ENCODE results near the gene BEND3. TPM values are rescaled to one million over a fixed set of nuclear protein-coding genes. Genes with fewer than 3 reads are reported as not detected.

The BEND3 gene
- total and polyA plus RNA-seq, 8 donors, result 0.58 to 10.4 (median 2.5) TPM

- Histone ChIP-seq H3K27ac (no peak overlapping the region), H3K27me3 (no peaks in the 10 kb centered on the region), H3K9me3 (no peaks in the 10 kb centered on the region), H3K4me3 (no peak overlapping the region), H3K36me3 (peaks cover 0 to 15% (median 7%) of the 10 kb centered on the region in 4 donors), H3K4me1 (peaks cover 14 to 38% (median 22%) of the 10 kb centered on the region in 4 donors)
- WGBS, 5 donors, result 77 to 96% (median 87%) methylated on average over 1 of the region's 1 CpG
- TF ChIP-seq POLR2AphosphoS5 (IDR thresholded peaks at IDR 0.05) (no peak), POLR2A (IDR thresholded peaks at IDR 0.05) (no peak), CTCF (IDR thresholded peaks at IDR 0.05) (no peak), EP300 (IDR thresholded peaks at IDR 0.05) (no peak)
- intact Hi-C loops (cut with DNase I; ENCODE audit: low total_unique reads), result loop anchor here (10.0 kb wide), 1 partner anchor 72 kb away; no protein-coding TSS in a partner anchor
- no peak for DNase-seq
Observed at GRCh38 chr6:107033126-107033525, 82.2 kb downstream of the BEND3 start.

- peaks cover 0 to 15% (median 7%) of the 10 kb centered on the region in 4 donors for H3K36me3 ChIP-seq
- H3K9me3 ChIP-seq, result no peaks in the 10 kb centered on the region
- intact Hi-C loops (cut with DNase I; ENCODE audit: low total_unique reads), result loop anchor here (10.0 kb wide), 1 partner anchor 73 kb away; no protein-coding TSS in a partner anchor
- H3K4me3 ChIP-seq, result no peak overlapping the region
- TF ChIP-seq EP300 (IDR thresholded peaks at IDR 0.05), result no peak
- no peak for TF ChIP-seq CTCF (IDR thresholded peaks at IDR 0.05)
- no peak for TF ChIP-seq POLR2AphosphoS5 (IDR thresholded peaks at IDR 0.05)
- TF ChIP-seq POLR2A (IDR thresholded peaks at IDR 0.05), result no peak
- peaks cover 14 to 38% (median 22%) of the 10 kb centered on the region in 4 donors for H3K4me1 ChIP-seq
- H3K27ac ChIP-seq, result no peak overlapping the region
- 75 to 89% (median 80%) methylated on average over 2 of the region's 2 CpGs for WGBS, 5 donors
- DNase-seq, result no peak
- no peaks in the 10 kb centered on the region for H3K27me3 ChIP-seq
Observed at GRCh38 chr6:107032051-107032450, 83.3 kb downstream of the BEND3 start.

GRCh38 chr6:107030151-107030550, 85.2 kb downstream of the BEND3 start:
- no peak for DNase-seq
- no peak for TF ChIP-seq POLR2AphosphoS5 (IDR thresholded peaks at IDR 0.05)
- no peak for TF ChIP-seq POLR2A (IDR thresholded peaks at IDR 0.05)
- TF ChIP-seq EP300 (IDR thresholded peaks at IDR 0.05), result no peak
- H3K27me3 ChIP-seq, result no peaks in the 10 kb centered on the region
- peaks cover 14 to 38% (median 22%) of the 10 kb centered on the region in 4 donors for H3K4me1 ChIP-seq
- peaks cover 0 to 10% (median 7%) of the 10 kb centered on the region in 4 donors for H3K36me3 ChIP-seq
- no peak overlapping the region for H3K4me3 ChIP-seq
- H3K27ac ChIP-seq, result no peak overlapping the region
- 65 to 77% (median 68%) methylated on average over 5 of the region's 5 CpGs for WGBS, 5 donors
- no peaks in the 10 kb centered on the region for H3K9me3 ChIP-seq
- intact Hi-C loops (cut with DNase I; ENCODE audit: low total_unique reads), result loop anchor here (10.0 kb wide), 1 partner anchor 75 kb away; no protein-coding TSS in a partner anchor

- no peak for DNase-seq
- H3K4me1 ChIP-seq, result peaks cover 15 to 34% (median 25%) of the 10 kb centered on the region in 4 donors
- no peak overlapping the region for H3K27ac ChIP-seq
- no peaks in the 10 kb centered on the region for H3K9me3 ChIP-seq
- no peak overlapping the region for H3K4me3 ChIP-seq
- H3K27me3 ChIP-seq, result no peaks in the 10 kb centered on the region
- intact Hi-C loops (cut with DNase I; ENCODE audit: low total_unique reads), result no loop called here
- 91 to 96% (median 95%) methylated on average over 8 of the region's 8 CpGs for WGBS, 5 donors
- TF ChIP-seq EP300 (IDR thresholded peaks at IDR 0.05), result no peak
- no peak for TF ChIP-seq POLR2AphosphoS5 (IDR thresholded peaks at IDR 0.05)
- TF ChIP-seq POLR2A (IDR thresholded peaks at IDR 0.05), result no peak
- peaks cover 0 to 3% (median 2%) of the 10 kb centered on the region in 4 donors for H3K36me3 ChIP-seq
Observed at GRCh38 chr6:107026965-107027364, 88.3 kb downstream of the BEND3 start.

GRCh38 chr6:107021446-107022185, 93.7 kb downstream of the BEND3 start:
- H3K4me3 ChIP-seq, result no peak overlapping the region
- no peak for DNase-seq
- TF ChIP-seq EP300 (IDR thresholded peaks at IDR 0.05) (no peak), POLR2AphosphoS5 (IDR thresholded peaks at IDR 0.05) (peak in 1 of 3 donors; percentile 12), POLR2A (IDR thresholded peaks at IDR 0.05) (no peak), CTCF (IDR thresholded peaks at IDR 0.05) (no peak)
- WGBS, 5 donors, result 29 to 66% (median 42%) methylated on average over 1 of the region's 1 CpG
- no peaks in the 10 kb centered on the region for H3K27me3 ChIP-seq
- intact Hi-C loops (cut with DNase I; ENCODE audit: low total_unique reads), result no loop called here
- peak overlapping the region in 2 of 5 donors; percentile 4 to 25 for H3K27ac ChIP-seq
- H3K36me3 ChIP-seq, result no peaks in the 10 kb centered on the region
- no peaks in the 10 kb centered on the region for H3K9me3 ChIP-seq
- peaks cover 0 to 23% (median 2%) of the 10 kb centered on the region in 4 donors for H3K4me1 ChIP-seq

Data from stomach (tissue), 9 donors.